Epithelial cell of proximal tubule (primary cell): ENCODE results near the gene ST3GAL6. TPM values are rescaled to one million over a fixed set of nuclear protein-coding genes. Genes with fewer than 3 reads are reported as not detected.

Source experiments
- DNase-seq: peaks from one replicate; pipeline ENCODE4 v3.0.0-alpha.2; 2011; ENCODE audit warnings: low read depth
- H3K4me3 ChIP-seq: 2 replicates; pipeline ENCODE4 v1.5.1; 2011; ENCODE audit warnings: low read depth, mild to moderate bottlenecking, low read length
- CTCF ChIP-seq: conservative IDR thresholded peaks from 2 replicates; pipeline ENCODE4 v1.5.1; 2012; ENCODE audit warnings: low read depth, mild to moderate bottlenecking, low read length
- total RNA-seq: library from RNA; depleted of rRNA; stranded (reverse); fragments of >200 nt; gene quantifications from 2 replicates; pipeline ENCODE4 v1.2.3, GENCODE V29; 2015

The ST3GAL6 gene
- total RNA-seq, 1 donor from 2014 or later, result 3.9 TPM

DNA sequence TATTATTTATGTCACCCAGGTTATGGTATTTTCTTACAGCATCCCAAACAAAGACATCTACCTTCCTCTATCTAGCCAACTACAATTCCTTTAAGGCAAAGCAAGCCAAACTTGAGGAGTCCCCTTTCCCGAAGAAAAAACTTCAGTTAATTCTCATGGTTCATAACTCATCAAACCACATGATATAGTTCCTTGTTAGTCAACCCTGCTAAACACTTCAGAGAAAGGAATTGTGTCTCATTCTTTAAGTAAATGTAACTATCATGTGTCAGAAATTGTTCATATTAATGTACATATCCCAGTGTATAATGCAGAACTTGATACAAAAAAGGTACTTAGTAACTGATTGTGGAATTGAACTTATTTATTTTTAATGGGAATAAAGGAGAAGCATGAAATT, 44.4 kb downstream of the ST3GAL6 start:
- no peak for TF ChIP-seq CTCF
- H3K4me3 ChIP-seq, result no peak overlapping the region
- no peak for DNase-seq

- no peak overlapping the region for H3K4me3 ChIP-seq
- TF ChIP-seq CTCF, result no peak
- no peak for DNase-seq
Observed at GRCh38 chr3:98808071-98808470, 44.9 kb downstream of the ST3GAL6 start.

DNA sequence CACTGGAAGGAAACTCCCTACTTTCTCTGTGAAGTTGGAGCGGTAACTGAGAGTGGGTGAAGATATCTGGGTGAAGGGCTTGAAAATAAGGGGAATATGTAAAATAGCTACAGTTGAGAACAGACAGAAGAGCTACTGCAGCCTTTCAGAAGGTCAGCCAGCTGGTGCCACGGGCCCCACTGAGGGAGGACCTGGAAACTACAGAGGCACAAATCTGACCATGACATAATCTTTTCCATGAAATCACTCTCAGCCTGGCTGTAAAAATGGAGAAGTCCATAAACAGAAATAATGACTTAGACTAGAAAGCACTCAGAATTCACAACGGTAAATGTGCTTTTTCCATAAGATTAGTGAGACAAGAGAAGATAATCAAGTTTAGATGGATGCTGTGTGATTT, 46.4 kb downstream of the ST3GAL6 start:
- no peak for TF ChIP-seq CTCF
- no peak overlapping the region for H3K4me3 ChIP-seq
- DNase-seq, result no peak

GRCh38 chr3:98811048-98811447, 47.9 kb downstream of the ST3GAL6 start:
- no peak for TF ChIP-seq CTCF
- DNase-seq, result no peak
- no peak overlapping the region for H3K4me3 ChIP-seq

GRCh38 chr3:98812851-98813374, 49.8 kb downstream of the ST3GAL6 start:
- peak; percentile 49 for TF ChIP-seq CTCF
- DNase-seq, result no peak
- no peak overlapping the region for H3K4me3 ChIP-seq

DNA sequence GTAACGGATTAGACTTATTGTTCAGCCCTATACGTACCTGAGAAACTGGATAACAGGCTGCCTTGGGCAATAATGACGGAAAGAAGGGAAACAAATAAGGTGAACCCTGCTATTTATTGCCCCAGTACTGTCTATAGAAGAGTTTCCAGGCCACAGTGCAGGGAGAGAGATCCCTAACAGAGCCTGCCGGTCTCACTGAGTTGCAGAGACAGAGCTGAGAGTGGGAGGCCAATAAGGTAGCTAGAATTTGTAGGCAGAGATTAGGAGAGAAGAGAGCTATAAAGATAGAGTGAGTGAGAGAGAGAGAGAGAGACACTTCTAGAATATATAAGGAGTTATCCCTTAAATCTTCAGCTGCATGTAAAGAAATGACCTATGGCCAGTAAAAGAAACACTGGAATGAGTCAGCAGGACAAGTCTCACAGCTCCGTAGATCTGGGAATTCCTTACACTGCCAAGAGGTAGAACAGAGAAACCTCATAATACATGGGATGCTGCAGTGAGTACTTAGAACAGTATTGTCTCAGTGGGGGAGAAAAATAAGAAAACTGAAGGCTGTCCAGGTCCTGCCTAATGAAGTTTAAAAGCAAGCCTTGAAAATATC, 51.8 kb downstream of the ST3GAL6 start:
- TF ChIP-seq CTCF, result no peak
- no peak overlapping the region for H3K4me3 ChIP-seq
- DNase-seq, result no peak

GRCh38 chr3:98817547-98818041, 54.5 kb downstream of the ST3GAL6 start:
- DNase-seq, result no peak
- TF ChIP-seq CTCF, result peak; percentile 46
- H3K4me3 ChIP-seq, result no peak overlapping the region
